LNCaP clone FGC (cell line): ENCODE measurements around the gene PHLPP1.

Experiments used
- DNase-seq: peaks from one replicate; pipeline ENCODE4 v3.0.0-alpha.2; 2011; ENCODE audit warnings: low read depth
- H3K4me3 ChIP-seq: 2 replicates; pipeline ENCODE4 v1.5.1; 2011; ENCODE audit warnings: mild to moderate bottlenecking, low read depth, low read length, control low read depth
- TF ChIP-seq, protein P1 (sequence below): IDR thresholded peaks from 2 replicates; pipeline ENCODE4 v1.5.1; 2012; ENCODE audit warnings: mild to moderate bottlenecking; ENCODE audit not compliant: control insufficient read depth, insufficient read depth; ENCODE audit errors: extremely low read depth

The PHLPP1 gene

DNA sequence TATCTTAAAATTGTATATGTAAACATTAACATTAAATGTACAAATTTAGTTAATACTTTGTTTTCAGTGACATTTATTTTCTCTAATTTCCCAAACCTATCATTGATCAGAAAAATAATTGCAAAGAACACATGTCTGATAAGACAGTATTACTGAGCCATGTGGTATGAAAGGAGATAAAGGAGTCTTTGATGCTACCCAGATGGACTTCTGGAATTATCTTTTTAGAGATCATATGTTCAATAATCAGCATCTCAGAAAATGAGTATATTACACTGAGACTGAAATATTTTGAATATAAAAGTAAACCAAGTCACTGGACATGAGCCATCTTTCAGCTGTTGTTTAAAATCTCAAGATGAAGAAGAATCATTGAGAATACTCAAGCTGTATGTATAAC is 153.3 kb downstream of the PHLPP1 start:
- TF ChIP-seq, protein P1, sequence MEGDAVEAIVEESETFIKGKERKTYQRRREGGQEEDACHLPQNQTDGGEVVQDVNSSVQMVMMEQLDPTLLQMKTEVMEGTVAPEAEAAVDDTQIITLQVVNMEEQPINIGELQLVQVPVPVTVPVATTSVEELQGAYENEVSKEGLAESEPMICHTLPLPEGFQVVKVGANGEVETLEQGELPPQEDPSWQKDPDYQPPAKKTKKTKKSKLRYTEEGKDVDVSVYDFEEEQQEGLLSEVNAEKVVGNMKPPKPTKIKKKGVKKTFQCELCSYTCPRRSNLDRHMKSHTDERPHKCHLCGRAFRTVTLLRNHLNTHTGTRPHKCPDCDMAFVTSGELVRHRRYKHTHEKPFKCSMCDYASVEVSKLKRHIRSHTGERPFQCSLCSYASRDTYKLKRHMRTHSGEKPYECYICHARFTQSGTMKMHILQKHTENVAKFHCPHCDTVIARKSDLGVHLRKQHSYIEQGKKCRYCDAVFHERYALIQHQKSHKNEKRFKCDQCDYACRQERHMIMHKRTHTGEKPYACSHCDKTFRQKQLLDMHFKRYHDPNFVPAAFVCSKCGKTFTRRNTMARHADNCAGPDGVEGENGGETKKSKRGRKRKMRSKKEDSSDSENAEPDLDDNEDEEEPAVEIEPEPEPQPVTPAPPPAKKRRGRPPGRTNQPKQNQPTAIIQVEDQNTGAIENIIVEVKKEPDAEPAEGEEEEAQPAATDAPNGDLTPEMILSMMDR: no peak
- no peak overlapping the region for H3K4me3 ChIP-seq
- DNase-seq: no peak

DNA sequence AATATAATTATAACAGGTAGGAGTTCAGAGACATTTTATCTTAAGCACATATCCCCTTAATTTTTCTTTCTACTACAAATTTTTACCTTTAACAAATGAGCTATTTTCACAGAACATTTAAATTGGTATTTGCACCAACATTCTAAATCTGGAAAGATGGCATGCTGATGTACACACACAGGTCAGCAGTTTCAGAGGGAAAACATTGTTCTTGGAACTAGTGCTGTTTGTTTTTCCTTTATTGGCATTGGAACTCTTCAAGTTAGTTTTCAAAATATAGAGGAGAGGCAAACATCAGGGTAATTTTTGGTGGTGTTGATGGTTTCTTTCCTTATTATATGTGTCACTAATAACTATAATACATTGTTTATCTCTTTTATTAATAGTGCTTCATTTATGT is 155.3 kb downstream of the PHLPP1 start:
- H3K4me3 ChIP-seq: no peak overlapping the region
- TF ChIP-seq, protein P1: no peak
- peak; percentile 65 for DNase-seq

DNA sequence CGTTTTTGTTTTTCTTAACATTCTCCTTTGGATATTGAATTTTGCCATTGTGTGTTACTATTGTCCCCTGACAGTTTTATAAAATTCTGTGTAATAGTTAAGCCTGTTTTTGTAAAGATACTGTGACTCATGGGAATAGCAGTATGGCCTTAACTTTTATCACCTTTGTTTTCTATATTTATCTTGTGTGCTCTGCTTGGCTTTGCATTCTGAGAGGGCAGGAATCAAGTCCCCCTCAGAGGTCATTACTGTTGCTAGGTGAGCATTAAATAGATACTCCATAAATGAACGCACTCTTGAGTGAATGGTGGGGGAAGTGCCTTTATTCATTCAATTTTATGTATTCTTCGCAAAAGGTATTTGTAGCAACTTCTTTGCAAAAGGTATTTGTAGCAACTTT is 160.0 kb downstream of the PHLPP1 start:
- no peak overlapping the region for H3K4me3 ChIP-seq
- TF ChIP-seq, protein P1: no peak
- DNase-seq: no peak

DNA sequence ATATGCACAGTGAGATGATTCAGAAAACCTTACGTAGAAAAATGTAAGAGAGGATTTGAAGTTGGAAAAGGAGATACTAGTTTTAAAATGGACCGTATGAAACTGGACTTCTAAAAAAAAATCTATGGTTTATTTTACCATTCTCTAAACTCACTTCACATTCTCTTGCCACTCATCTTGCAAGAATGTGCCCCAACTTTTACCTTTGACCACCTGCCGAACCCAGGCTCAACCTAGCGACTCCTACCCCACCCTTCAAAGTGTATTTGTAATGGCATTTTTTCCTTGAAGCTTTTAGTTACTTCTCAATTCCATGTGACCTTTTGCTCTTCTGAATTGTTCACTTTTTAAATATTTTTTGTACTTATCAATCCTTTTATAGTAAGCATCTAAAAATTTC is 160.8 kb downstream of the PHLPP1 start:
- DNase-seq: no peak
- no peak overlapping the region for H3K4me3 ChIP-seq
- TF ChIP-seq, protein P1: no peak

DNA sequence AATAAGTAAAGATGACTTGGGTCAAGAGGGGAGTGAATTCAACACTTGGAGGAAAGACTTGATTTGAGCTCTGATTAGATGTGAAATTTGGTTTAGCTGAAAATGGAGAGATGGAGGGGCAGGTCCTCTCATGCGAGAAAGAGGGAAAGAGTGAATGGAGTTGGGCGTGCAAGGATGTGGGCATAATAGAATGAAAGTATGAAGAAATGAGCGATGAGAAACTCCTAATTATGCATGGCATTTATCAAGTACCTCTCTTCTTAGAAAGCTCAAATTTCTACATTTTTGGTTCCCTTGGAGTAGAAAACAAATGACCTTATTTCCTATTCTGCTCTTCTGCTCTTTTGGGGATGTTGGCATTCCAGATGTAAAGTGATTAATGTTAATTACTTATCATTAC is 161.5 kb downstream of the PHLPP1 start:
- H3K4me3 ChIP-seq: no peak overlapping the region
- no peak for DNase-seq
- TF ChIP-seq, protein P1: no peak

DNA sequence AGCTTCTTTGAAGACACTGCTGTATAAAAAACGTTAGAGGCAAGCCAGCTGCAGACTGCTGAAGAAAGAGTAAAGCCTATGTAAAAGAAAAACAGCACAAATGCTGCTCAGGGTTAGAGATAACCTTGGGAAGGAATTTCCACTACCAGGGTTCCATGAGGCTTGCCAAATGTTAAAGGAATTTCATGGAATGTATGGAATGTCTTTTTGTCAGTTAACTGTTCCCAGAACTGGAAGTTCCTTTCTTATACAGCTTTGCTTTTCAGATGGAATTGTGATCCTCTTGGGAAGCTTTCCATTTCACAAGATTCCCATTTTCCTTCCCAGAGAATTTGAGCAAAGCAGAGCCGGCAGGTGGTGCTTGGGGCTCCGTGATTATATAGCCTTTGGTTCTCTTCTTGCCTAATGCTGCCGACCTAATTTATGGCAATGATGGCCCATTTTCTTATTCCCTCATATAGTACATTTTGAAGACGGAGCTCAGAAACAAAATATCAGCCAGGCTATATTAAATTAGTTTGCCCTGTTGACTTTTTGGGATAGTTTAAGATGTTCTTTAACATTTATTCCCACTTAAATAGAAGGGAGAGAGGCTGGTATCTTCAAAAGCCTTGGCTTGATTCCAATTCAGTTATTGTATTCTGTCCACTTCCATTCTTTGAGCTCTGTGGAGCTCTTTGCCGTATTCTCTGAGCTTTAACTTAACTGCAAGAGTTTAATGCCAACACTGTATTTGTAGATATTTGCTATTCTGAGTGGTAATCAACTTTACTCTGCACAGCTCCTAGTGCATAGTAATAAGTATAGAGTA is 162.3 kb downstream of the PHLPP1 start:
- TF ChIP-seq, protein P1: no peak
- no peak overlapping the region for H3K4me3 ChIP-seq
- no peak for DNase-seq

DNA sequence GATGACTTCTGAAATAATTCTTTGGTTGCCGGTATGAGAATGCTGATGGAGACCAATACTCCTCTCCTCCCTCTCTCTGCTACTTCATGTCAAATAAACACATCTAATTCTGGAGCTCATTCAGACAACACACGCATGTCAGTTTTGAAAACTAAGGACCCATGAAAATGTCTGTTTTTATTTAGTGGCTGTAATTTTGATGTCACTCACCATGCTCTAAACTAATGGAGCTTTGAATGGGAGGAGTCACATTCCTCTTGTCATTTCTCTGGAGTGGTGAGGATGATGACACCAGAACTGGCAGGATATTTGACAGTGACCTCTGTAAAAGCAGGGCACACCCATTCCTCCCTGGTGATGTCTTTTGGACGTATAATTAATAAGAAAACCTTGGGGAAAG is 163.0 kb downstream of the PHLPP1 start:
- TF ChIP-seq, protein P1: no peak
- no peak overlapping the region for H3K4me3 ChIP-seq
- DNase-seq: no peak
